NOMO-1 (cell line): Measurements from ENCODE around the gene GABRB3.

Experiments
- DNase-seq, 2 experiments: peaks; one replicate each; lab custom pipeline; 2025; ENCODE audit not compliant: unreplicated experiment in 2 of 2; lab: John Stamatoyannopoulos, UW

Gene GABRB3

GRCh38 chr15:26634319-26634718, 138.5 kb downstream of the GABRB3 start:
- DNase-seq, result no peak

- DNase-seq, result no peak
Measured at GRCh38 chr15:26632500-26632899, 140.4 kb downstream of the GABRB3 start.

GRCh38 chr15:26631894-26632293, 141.0 kb downstream of the GABRB3 start:
- DNase-seq, result no peak

- DNase-seq, result peak in 1 of 2 experiments; percentile 4
Measured at GRCh38 chr15:26630857-26631256, 142.0 kb downstream of the GABRB3 start.

- DNase-seq, result no peak
Measured at GRCh38 chr15:26628879-26629529, 143.9 kb downstream of the GABRB3 start.

GRCh38 chr15:26628071-26628470, 144.8 kb downstream of the GABRB3 start:
- no peak for DNase-seq

- DNase-seq, result no peak
Measured at GRCh38 chr15:26624128-26624527, 148.7 kb downstream of the GABRB3 start.

GRCh38 chr15:26623071-26623470, 149.8 kb downstream of the GABRB3 start:
- DNase-seq, result no peak

GRCh38 chr15:26621816-26622215, 151.1 kb downstream of the GABRB3 start:
- no peak for DNase-seq

GRCh38 chr15:26620528-26621458, 152.1 kb downstream of the GABRB3 start:
- DNase-seq, result no peak

GRCh38 chr15:26615927-26616302, 157.0 kb downstream of the GABRB3 start:
- no peak for DNase-seq

GRCh38 chr15:26615188-26615926, 157.5 kb downstream of the GABRB3 start:
- no peak for DNase-seq

GRCh38 chr15:26614734-26615133, 158.1 kb downstream of the GABRB3 start:
- DNase-seq, result no peak

- DNase-seq, result no peak
Measured at GRCh38 chr15:26598704-26599103, 174.2 kb downstream of the GABRB3 start.

GRCh38 chr15:26595611-26596010, 177.3 kb downstream of the GABRB3 start:
- no peak for DNase-seq

GRCh38 chr15:26590676-26591075, 182.2 kb downstream of the GABRB3 start:
- DNase-seq, result no peak

- DNase-seq, result no peak
Measured at GRCh38 chr15:26582840-26583239, 190.0 kb downstream of the GABRB3 start.

GRCh38 chr15:26580943-26581342, 191.9 kb downstream of the GABRB3 start:
- DNase-seq, result no peak

GRCh38 chr15:26572602-26573350, 200.1 kb downstream of the GABRB3 start:
- DNase-seq, result no peak

GRCh38 chr15:26571346-26571745, 201.5 kb downstream of the GABRB3 start:
- DNase-seq, result no peak

- DNase-seq, result no peak
Measured at GRCh38 chr15:26565542-26565941, 207.3 kb downstream of the GABRB3 start.
